ENCODE measurements around the gene BCL2. TPM values are rescaled to one million over a fixed set of nuclear protein-coding genes. Genes with fewer than 3 reads are reported as not detected.
A peak's percentile ranks its signal among the peaks of the same experiment; 100 is the strongest.

The BCL2 gene
- total RNA-seq, 4 donors from 2014 or later: 14.3 to 34.8 (median 23.5) TPM

DNA sequence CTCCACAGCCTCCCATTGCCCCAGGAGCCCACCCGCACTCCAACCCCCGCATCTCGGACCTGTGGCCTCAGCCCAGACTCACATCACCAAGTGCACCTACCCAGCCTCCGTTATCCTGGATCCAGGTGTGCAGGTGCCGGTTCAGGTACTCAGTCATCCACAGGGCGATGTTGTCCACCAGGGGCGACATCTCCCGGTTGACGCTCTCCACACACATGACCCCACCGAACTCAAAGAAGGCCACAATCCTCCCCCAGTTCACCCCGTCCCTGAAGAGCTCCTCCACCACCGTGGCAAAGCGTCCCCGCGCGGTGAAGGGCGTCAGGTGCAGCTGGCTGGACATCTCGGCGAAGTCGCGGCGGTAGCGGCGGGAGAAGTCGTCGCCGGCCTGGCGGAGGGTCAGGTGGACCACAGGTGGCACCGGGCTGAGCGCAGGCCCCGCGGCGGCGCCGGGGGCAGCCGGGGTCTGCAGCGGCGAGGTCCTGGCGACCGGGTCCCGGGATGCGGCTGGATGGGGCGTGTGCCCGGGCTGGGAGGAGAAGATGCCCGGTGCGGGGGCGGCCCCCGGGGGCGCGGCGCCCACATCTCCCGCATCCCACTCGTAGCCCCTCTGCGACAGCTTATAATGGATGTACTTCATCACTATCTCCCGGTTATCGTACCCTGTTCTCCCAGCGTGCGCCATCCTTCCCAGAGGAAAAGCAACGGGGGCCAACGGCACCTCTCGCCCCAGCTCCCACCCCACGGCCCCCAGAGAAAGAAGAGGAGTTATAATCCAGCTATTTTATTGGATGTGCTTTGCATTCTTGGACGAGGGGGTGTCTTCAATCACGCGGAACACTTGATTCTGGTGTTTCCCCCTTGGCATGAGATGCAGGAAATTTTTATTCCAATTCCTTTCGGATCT lies 1.3 kb downstream of the BCL2 start:
- H3K4me1 ChIP-seq: peaks cover 3 to 58% (median 26%) of the 10 kb centered on the region in 4 donors
- peak; percentile 88 for DNase-seq
- peak overlapping the region; percentile 61 to 89 (median 72) for H3K4me3 ChIP-seq
- peak overlapping the region; percentile 91 to 94 (median 92) for H3K27ac ChIP-seq
- intact Hi-C loops (cut with DNase I; ENCODE audit: low total_unique reads) (no loop called here), in situ Hi-C loops (cut with MboI; ENCODE audit: low pct_ligation_motif_present in 1 of 4, low pct_unique_long_range_greater_than_20kb in 1 of 4, low sequenced_read_pairs in 3 of 4) (loop anchor here in 3 of 4 donors (5.0 to 10.0 kb wide), 3 partner anchors 176 to 186 kb away; no protein-coding TSS in a partner anchor)
- H3K36me3 ChIP-seq: no peaks in the 10 kb centered on the region
- H3K27me3 ChIP-seq: no peaks in the 10 kb centered on the region
- TF ChIP-seq, protein P1, sequence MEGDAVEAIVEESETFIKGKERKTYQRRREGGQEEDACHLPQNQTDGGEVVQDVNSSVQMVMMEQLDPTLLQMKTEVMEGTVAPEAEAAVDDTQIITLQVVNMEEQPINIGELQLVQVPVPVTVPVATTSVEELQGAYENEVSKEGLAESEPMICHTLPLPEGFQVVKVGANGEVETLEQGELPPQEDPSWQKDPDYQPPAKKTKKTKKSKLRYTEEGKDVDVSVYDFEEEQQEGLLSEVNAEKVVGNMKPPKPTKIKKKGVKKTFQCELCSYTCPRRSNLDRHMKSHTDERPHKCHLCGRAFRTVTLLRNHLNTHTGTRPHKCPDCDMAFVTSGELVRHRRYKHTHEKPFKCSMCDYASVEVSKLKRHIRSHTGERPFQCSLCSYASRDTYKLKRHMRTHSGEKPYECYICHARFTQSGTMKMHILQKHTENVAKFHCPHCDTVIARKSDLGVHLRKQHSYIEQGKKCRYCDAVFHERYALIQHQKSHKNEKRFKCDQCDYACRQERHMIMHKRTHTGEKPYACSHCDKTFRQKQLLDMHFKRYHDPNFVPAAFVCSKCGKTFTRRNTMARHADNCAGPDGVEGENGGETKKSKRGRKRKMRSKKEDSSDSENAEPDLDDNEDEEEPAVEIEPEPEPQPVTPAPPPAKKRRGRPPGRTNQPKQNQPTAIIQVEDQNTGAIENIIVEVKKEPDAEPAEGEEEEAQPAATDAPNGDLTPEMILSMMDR (IDR thresholded peaks at IDR 0.05): peak; percentile 68 to 94 (median 87)
- TF ChIP-seq POLR2AphosphoS5 (IDR thresholded peaks at IDR 0.05) (peak; percentile 17 to 72 (median 53)), POLR2A (IDR thresholded peaks at IDR 0.05) (no peak), EP300 (IDR thresholded peaks at IDR 0.05; ENCODE audit: low read depth) (no peak)
- no peaks in the 10 kb centered on the region for H3K9me3 ChIP-seq
- 3 to 8% methylated on average over 4 to 42 of the region's 66 CpGs for WGBS, 2 donors (ENCODE audit: low coverage in 1 of 2)

DNA sequence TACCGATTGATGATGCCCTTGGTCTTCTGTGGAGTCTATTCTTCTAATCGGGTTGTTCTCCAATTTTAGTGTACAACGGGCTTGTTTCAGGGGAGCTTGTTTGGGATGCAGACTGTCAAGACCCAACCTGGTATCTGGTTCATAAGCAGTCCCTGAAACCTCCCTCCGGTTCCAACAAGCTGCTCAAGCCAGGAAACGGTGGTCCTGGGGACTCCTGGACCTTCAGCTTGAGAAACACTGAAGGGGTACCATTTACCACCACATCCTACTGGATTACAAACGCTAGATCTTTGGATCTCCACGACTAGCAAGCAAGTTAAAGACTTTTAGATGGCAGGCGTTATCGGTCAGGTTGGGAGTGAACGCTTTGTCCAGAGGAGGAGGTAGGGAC lies 2.0 kb downstream of the BCL2 start:
- Histone ChIP-seq H3K36me3 (no peaks in the 10 kb centered on the region), H3K4me1 (peaks cover 3 to 55% (median 22%) of the 10 kb centered on the region in 4 donors), H3K9me3 (no peaks in the 10 kb centered on the region), H3K27me3 (no peaks in the 10 kb centered on the region), H3K27ac (peak overlapping the region; percentile 91 to 94 (median 92)), H3K4me3 (peak overlapping the region; percentile 13 to 89 (median 72))
- no peak for DNase-seq
- intact Hi-C loops (cut with DNase I; ENCODE audit: low total_unique reads) (no loop called here), in situ Hi-C loops (cut with MboI; ENCODE audit: low pct_ligation_motif_present in 1 of 4, low pct_unique_long_range_greater_than_20kb in 1 of 4, low sequenced_read_pairs in 3 of 4) (loop anchor here in 3 of 4 donors (5.0 to 10.0 kb wide), 3 partner anchors 175 to 185 kb away; no protein-coding TSS in a partner anchor)
- no peak for TF ChIP-seq EP300 (IDR thresholded peaks at IDR 0.05; ENCODE audit: low read depth)
- TF ChIP-seq, protein P1 (IDR thresholded peaks at IDR 0.05): no peak
- TF ChIP-seq POLR2AphosphoS5 (IDR thresholded peaks at IDR 0.05): no peak
- TF ChIP-seq POLR2A (IDR thresholded peaks at IDR 0.05): no peak
- 47% methylated on average over 10 of the region's 10 CpGs; no CpG with 5 or more reads in 1 of the 2 donors for WGBS, 2 donors (ENCODE audit: low coverage in 1 of 2)

DNA sequence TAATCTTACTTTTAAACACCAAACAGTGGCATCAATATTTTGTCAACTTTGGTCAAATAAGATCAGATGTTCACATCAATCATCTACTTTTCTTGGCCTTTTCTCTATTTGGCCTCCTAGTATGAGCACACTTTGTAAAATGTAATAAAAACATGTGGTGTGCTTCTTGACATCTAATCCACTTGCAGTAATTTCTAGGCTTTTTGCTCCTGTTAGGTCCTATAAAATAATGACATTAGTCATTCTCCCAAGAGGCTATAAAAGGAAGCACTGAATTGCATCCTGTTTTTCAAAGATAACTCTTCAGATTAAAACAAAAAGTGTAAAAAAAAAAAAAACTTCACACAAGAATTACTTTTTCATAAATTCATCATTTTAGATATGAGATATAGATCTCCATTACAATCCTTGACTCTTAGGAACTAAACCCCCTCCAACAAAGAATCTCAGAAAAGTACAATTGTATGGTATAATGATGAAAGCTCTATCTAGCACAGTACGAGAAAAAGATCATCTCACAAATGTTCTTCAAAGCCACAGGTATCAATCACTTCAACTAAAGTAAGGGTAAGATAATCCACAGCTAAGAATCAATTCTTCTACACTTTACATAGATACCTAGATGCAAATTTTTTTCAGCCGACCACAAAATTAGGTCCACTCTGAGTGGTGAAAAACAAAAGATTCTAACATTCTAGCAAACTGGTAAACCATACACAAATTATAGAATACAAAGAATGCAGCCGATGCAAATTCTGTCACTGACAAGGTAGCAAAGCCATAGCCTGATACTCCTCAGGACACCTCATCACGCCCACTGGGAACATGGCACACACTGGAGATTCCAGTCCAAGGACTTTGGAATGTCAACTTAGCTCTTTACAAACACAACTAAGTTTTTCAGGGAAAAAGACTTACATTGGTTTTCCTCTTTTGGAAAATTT lies 2.7 kb downstream of the BCL2 start:
- intact Hi-C loops (cut with DNase I; ENCODE audit: low total_unique reads): no loop called here
- peaks cover 3 to 51% (median 21%) of the 10 kb centered on the region in 4 donors for H3K4me1 ChIP-seq

More for the DNA sequence above, 2.7 kb downstream of the BCL2 start:
- no peaks in the 10 kb centered on the region for H3K36me3 ChIP-seq
- H3K4me3 ChIP-seq: peak overlapping the region in 3 of 4 donors; percentile 67 to 89 (median 77)
- in situ Hi-C loops (cut with MboI; ENCODE audit: low pct_ligation_motif_present in 1 of 4, low pct_unique_long_range_greater_than_20kb in 1 of 4, low sequenced_read_pairs in 3 of 4): loop anchor here in 3 of 4 donors (5.0 to 10.0 kb wide), 3 partner anchors 175 to 185 kb away; no protein-coding TSS in a partner anchor
- 48 to 49% methylated on average over 4 of the region's 4 CpGs for WGBS, 2 donors (ENCODE audit: low coverage in 1 of 2)
- H3K9me3 ChIP-seq: no peaks in the 10 kb centered on the region
- TF ChIP-seq EP300 (IDR thresholded peaks at IDR 0.05; ENCODE audit: low read depth) (no peak), POLR2A (IDR thresholded peaks at IDR 0.05) (no peak), POLR2AphosphoS5 (IDR thresholded peaks at IDR 0.05) (no peak)
- TF ChIP-seq, protein P1 (IDR thresholded peaks at IDR 0.05): no peak
- peak overlapping the region; percentile 91 to 94 (median 92) for H3K27ac ChIP-seq
- peak; percentile 31 for DNase-seq
- no peaks in the 10 kb centered on the region for H3K27me3 ChIP-seq

Measured in transverse colon (tissue), 4 donors.